ENCODE measurements around the gene CALD1. TPM values are rescaled to one million over a fixed set of nuclear protein-coding genes. Genes with fewer than 3 reads are reported as not detected.

Gene CALD1
- total RNA-seq, 1 experiment from 2014 or later: 147 TPM

DNA sequence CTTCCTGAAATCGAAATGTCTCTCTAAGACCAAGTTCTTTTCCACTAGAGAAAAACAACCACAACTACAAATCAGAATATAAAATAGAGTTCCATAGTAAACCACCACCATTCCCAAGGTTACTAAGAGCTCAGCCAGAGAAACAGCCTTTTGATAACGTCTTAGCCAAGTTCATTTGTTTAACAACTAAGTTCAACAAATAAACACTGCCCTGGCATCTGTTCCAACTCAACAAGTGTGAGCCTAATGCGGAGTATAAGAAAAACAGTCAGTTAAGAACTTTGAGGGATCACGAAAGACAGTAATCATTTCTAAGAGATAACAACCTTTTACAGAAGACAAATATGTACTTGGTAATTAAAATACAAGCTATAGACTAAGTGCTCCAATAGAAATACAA lies 77.3 kb downstream of the CALD1 start:
- DNase-seq (ENCODE audit: low spot score): no peak
- TF ChIP-seq KAT7 (CRISPR knock-in tag; IDR thresholded peaks at IDR 0.05; ENCODE audit: borderline replicate concordance) (no peak), E2F1 (CRISPR knock-in tag; IDR thresholded peaks at IDR 0.05) (no peak), MYBL2 (CRISPR knock-in tag; IDR thresholded peaks at IDR 0.05) (no peak), STAT6 (CRISPR knock-in tag; conservative IDR thresholded peaks at IDR 0.05; ENCODE audit: low read depth) (no peak), NR2C2 (CRISPR knock-in tag; IDR thresholded peaks at IDR 0.05) (no peak), OVOL2 (CRISPR knock-in tag; IDR thresholded peaks at IDR 0.05; ENCODE audit: borderline replicate concordance) (no peak), ZNF425 (CRISPR knock-in tag; conservative IDR thresholded peaks at IDR 0.05) (no peak), ZNF232 (CRISPR knock-in tag; IDR thresholded peaks at IDR 0.05) (no peak), TEAD1 (CRISPR knock-in tag; IDR thresholded peaks at IDR 0.05) (no peak), SP1 (CRISPR knock-in tag; conservative IDR thresholded peaks at IDR 0.05) (no peak), USF2 (CRISPR knock-in tag; IDR thresholded peaks at IDR 0.05) (no peak), PRDM15 (CRISPR knock-in tag; IDR thresholded peaks at IDR 0.05) (no peak), CREM (CRISPR knock-in tag; IDR thresholded peaks at IDR 0.05) (no peak)
- TF ChIP-seq, protein P1, sequence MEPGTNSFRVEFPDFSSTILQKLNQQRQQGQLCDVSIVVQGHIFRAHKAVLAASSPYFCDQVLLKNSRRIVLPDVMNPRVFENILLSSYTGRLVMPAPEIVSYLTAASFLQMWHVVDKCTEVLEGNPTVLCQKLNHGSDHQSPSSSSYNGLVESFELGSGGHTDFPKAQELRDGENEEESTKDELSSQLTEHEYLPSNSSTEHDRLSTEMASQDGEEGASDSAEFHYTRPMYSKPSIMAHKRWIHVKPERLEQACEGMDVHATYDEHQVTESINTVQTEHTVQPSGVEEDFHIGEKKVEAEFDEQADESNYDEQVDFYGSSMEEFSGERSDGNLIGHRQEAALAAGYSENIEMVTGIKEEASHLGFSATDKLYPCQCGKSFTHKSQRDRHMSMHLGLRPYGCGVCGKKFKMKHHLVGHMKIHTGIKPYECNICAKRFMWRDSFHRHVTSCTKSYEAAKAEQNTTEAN (CRISPR knock-in tag; IDR thresholded peaks at IDR 0.05): no peak
- TF ChIP-seq, protein P2, sequence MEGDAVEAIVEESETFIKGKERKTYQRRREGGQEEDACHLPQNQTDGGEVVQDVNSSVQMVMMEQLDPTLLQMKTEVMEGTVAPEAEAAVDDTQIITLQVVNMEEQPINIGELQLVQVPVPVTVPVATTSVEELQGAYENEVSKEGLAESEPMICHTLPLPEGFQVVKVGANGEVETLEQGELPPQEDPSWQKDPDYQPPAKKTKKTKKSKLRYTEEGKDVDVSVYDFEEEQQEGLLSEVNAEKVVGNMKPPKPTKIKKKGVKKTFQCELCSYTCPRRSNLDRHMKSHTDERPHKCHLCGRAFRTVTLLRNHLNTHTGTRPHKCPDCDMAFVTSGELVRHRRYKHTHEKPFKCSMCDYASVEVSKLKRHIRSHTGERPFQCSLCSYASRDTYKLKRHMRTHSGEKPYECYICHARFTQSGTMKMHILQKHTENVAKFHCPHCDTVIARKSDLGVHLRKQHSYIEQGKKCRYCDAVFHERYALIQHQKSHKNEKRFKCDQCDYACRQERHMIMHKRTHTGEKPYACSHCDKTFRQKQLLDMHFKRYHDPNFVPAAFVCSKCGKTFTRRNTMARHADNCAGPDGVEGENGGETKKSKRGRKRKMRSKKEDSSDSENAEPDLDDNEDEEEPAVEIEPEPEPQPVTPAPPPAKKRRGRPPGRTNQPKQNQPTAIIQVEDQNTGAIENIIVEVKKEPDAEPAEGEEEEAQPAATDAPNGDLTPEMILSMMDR (IDR thresholded peaks at IDR 0.05): no peak
- no peak overlapping the region for H3K4me3 Mint-ChIP-seq
- H3K4me1 Mint-ChIP-seq: peaks cover 27% of the 10 kb centered on the region
- H3K9me3 Mint-ChIP-seq: no peaks in the 10 kb centered on the region
- peaks cover 2% of the 10 kb centered on the region; the same call in 1 of the 2 replicates for H3K36me3 Mint-ChIP-seq
- ChIA-PET CTCF (interaction anchor here (0.7 to 0.9 kb wide), 2 partner anchors 8 to 403 kb away, joined by 3 to 4 read pairs; no protein-coding TSS in a partner anchor), POLR2A (no interaction called here)
- ATAC-seq: no peak
- no peaks in the 10 kb centered on the region for H3K27me3 Mint-ChIP-seq (ENCODE audit: low read depth)
- peak overlapping the region; percentile 10; the same call in 1 of the 2 replicates for H3K27ac Mint-ChIP-seq

All from WTC11 (cell line).